IPS-NIHi11 (cell line): ENCODE data around the gene MECP2.
A peak's percentile ranks its signal among the peaks of the same experiment; 100 is the strongest.

Source experiments
- DNase-seq: peaks from one replicate; pipeline ENCODE4 v3.0.0; 2012; ENCODE audit warnings: mixed read lengths, low spot score

MECP2 gene

GRCh38 chrX:154033848-154034247 is 63.7 kb downstream of the MECP2 start:
- no peak for DNase-seq

GRCh38 chrX:154032653-154033052 is 64.9 kb downstream of the MECP2 start:
- no peak for DNase-seq

- no peak for DNase-seq
These were observed 65.4 kb downstream of the MECP2 start for GRCh38 chrX:154032160-154032559.

- DNase-seq: no peak
These were observed 66.7 kb downstream of the MECP2 start for GRCh38 chrX:154030715-154031305.

GRCh38 chrX:154030266-154030665 is 67.3 kb downstream of the MECP2 start:
- DNase-seq: no peak

GRCh38 chrX:154029439-154029838 is 68.1 kb downstream of the MECP2 start:
- no peak for DNase-seq

GRCh38 chrX:154028502-154029184 is 68.9 kb downstream of the MECP2 start:
- no peak for DNase-seq

- DNase-seq: no peak
These were observed 69.5 kb downstream of the MECP2 start for GRCh38 chrX:154027986-154028385.

GRCh38 chrX:154027022-154027402 is 70.5 kb downstream of the MECP2 start:
- DNase-seq: no peak

GRCh38 chrX:154026136-154027021 is 71.1 kb downstream of the MECP2 start:
- no peak for DNase-seq

GRCh38 chrX:154025230-154025629 is 72.3 kb downstream of the MECP2 start:
- DNase-seq: no peak

- no peak for DNase-seq
These were observed 73.2 kb downstream of the MECP2 start for GRCh38 chrX:154024271-154024670.

- no peak for DNase-seq
These were observed 74.1 kb downstream of the MECP2 start for GRCh38 chrX:154023276-154024000.

GRCh38 chrX:154022108-154022507 is 75.4 kb downstream of the MECP2 start:
- no peak for DNase-seq

GRCh38 chrX:154021131-154021611 is 76.3 kb downstream of the MECP2 start:
- no peak for DNase-seq

- no peak for DNase-seq
These were observed 76.9 kb downstream of the MECP2 start for GRCh38 chrX:154020536-154021115.

- peak; percentile 78 for DNase-seq
These were observed 77.6 kb downstream of the MECP2 start, which contains the start of gene IRAK1 for GRCh38 chrX:154019633-154020528. Gene IRAK1 (minus strand): TSS chrX:154019902. CDS start chrX:154019812, 90 bp downstream.

GRCh38 chrX:154019061-154019621 is 78.4 kb downstream of the MECP2 start:
- DNase-seq: no peak

GRCh38 chrX:154018518-154019060 is 78.9 kb downstream of the MECP2 start:
- DNase-seq: no peak
